Caco-2 (cell line): ENCODE results near the gene TRIM72. TPM values are rescaled to one million over a fixed set of nuclear protein-coding genes. Genes with fewer than 3 reads are reported as not detected.

Experiments
- BruUV-seq: library from RNA; stranded (reverse); fragments of 400-500 nt; replicated peaks from 2 replicates; lab custom pipeline; 2021; lab: Mats Ljungman, UMichigan
- CTCF ChIA-PET: fragments of 300-600 bp; sonication (Branson Sonifier 250); formaldehyde crosslinking; loops from one replicate; lab custom pipeline; 2022; ENCODE audit warnings: antibody characterized with exemption; lab: Charles Lee
- POLR2A ChIA-PET: fragments of 300-600 bp; sonication (Branson Sonifier 250); formaldehyde crosslinking; loops from one replicate; lab custom pipeline; 2022; ENCODE audit warnings: antibody characterized with exemption; lab: Charles Lee
- DNase-seq, 2 experiments: peaks; one replicate each; pipeline versions ENCODE4 v3.0.0 to v3.0.0-alpha.2; 2020 to 2022
- H3K27me3 ChIP-seq: replicated peaks from 2 replicates; pipeline ENCODE4 v1.6.0; 2011; ENCODE audit warnings: low read length; ENCODE audit not compliant: control insufficient read depth, insufficient read depth
- H3K36me3 ChIP-seq: 2 replicates; pipeline ENCODE4 v1.5.1; 2011; ENCODE audit warnings: low read length; ENCODE audit not compliant: control insufficient read depth, insufficient read depth
- H3K4me1 ChIP-seq: fragments of 250-450 bp; sonication (Bioruptor Pico); 2 replicates; pipeline ENCODE4 v1.5.1; 2020; ENCODE audit warnings: mild to moderate bottlenecking
- H3K4me3 ChIP-seq: 2 replicates; pipeline ENCODE4 v1.5.1; 2011; ENCODE audit warnings: low read depth, mild to moderate bottlenecking, control low read depth, low read length
- H3K9me3 ChIP-seq: fragments of 250-450 bp; sonication (Bioruptor Pico); 2 replicates; pipeline ENCODE4 v1.5.1; 2020; ENCODE audit warnings: mild to moderate bottlenecking, moderate library complexity
- H3K27ac Mint-ChIP-seq: one replicate; pipeline ENCODE4 v1.8.0; 2022; ENCODE audit warnings: mixed read lengths; ENCODE audit not compliant: unreplicated experiment
- H3K27me3 Mint-ChIP-seq: one replicate; pipeline ENCODE4 v1.8.0; 2022; ENCODE audit warnings: mixed read lengths; ENCODE audit not compliant: insufficient read depth, unreplicated experiment
- H3K36me3 Mint-ChIP-seq: one replicate; pipeline ENCODE4 v1.8.0; 2022; ENCODE audit warnings: mild to moderate bottlenecking, mixed read lengths; ENCODE audit not compliant: insufficient read depth, unreplicated experiment
- H3K4me1 Mint-ChIP-seq: one replicate; pipeline ENCODE4 v1.8.0; 2022; ENCODE audit warnings: low read depth, mixed read lengths; ENCODE audit not compliant: unreplicated experiment
- H3K4me3 Mint-ChIP-seq: one replicate; pipeline ENCODE4 v1.8.0; 2022; ENCODE audit warnings: mild to moderate bottlenecking, moderate library complexity, mixed read lengths; ENCODE audit not compliant: unreplicated experiment
- H3K9me3 Mint-ChIP-seq: one replicate; pipeline ENCODE4 v1.8.0; 2022; ENCODE audit warnings: mixed read lengths; ENCODE audit not compliant: unreplicated experiment
- CTCF ChIP-seq, 2 experiments: fragments of 200-600 bp in 1 of 2; IDR thresholded peaks; 1 replicate in 1 of 2; 2 replicates in 1 of 2; pipeline versions ENCODE4 v1.5.1 to v1.8.0; 2011 to 2022; ENCODE audit warnings: antibody characterized with exemption in 1 of 2, control low read depth in 1 of 2, inconsistent platforms in 1 of 2, low read depth in 1 of 2, low read length in 1 of 2, mild to moderate bottlenecking in 1 of 2, moderate library complexity in 1 of 2; ENCODE audit not compliant: insufficient read depth in 1 of 2, severe bottlenecking in 1 of 2, unreplicated experiment in 1 of 2
- intact Hi-C: fragments of 100-400 bp; cut with micrococcal nuclease; formaldehyde crosslinking; loops from one replicate; pipeline ENCODE4 v1.10.0; 2022; ENCODE audit not compliant: unreplicated experiment
- total RNA-seq: library from RNA; stranded (reverse); gene quantifications from 2 replicates; pipeline ENCODE4 v1.2.3, GENCODE V29; 2022

TRIM72 gene
- total RNA-seq, 1 experiment from 2014 or later = 0.07 TPM

GRCh38 chr16:31271621-31272190 is 57.8 kb downstream of the TRIM72 start:
- Mint-ChIP-seq H3K4me3 (no peak overlapping the region), H3K4me1 (no peaks in the 10 kb centered on the region), H3K27ac (no peak overlapping the region), H3K27me3 (peaks cover 17% of the 10 kb centered on the region), H3K9me3 (no peaks in the 10 kb centered on the region), H3K36me3 (no peaks in the 10 kb centered on the region)
- ChIA-PET POLR2A (no interaction called here), CTCF (no interaction called here)
- TF ChIP-seq CTCF (IDR thresholded peaks at IDR 0.05; ENCODE audit: insufficient read depth in 1 of 2, low read depth in 1 of 2, low read length in 1 of 2, severe bottlenecking in 1 of 2, unreplicated experiment in 1 of 2) = no peak
- Histone ChIP-seq H3K27me3 (no peaks in the 10 kb centered on the region), H3K4me1 (no peaks in the 10 kb centered on the region), H3K4me3 (no peak overlapping the region), H3K9me3 (no peaks in the 10 kb centered on the region), H3K36me3 (no peaks in the 10 kb centered on the region)
- intact Hi-C loops = no loop called here
- no TSS peak for BruUV-seq
- no peak for DNase-seq

GRCh38 chr16:31273187-31273586 is 59.3 kb downstream of the TRIM72 start:
- POLR2A ChIA-PET = no interaction called here
- no peak for DNase-seq
- intact Hi-C loops = no loop called here
- no peaks in the 10 kb centered on the region for H3K9me3 Mint-ChIP-seq
- peaks cover 21% of the 10 kb centered on the region for H3K27me3 Mint-ChIP-seq
- CTCF ChIA-PET = no interaction called here
- Histone ChIP-seq H3K4me1 (no peaks in the 10 kb centered on the region), H3K27me3 (no peaks in the 10 kb centered on the region), H3K36me3 (no peaks in the 10 kb centered on the region), H3K4me3 (no peak overlapping the region), H3K9me3 (no peaks in the 10 kb centered on the region)
- no TSS peak for BruUV-seq
- TF ChIP-seq CTCF (IDR thresholded peaks at IDR 0.05; ENCODE audit: insufficient read depth in 1 of 2, low read depth in 1 of 2, low read length in 1 of 2, severe bottlenecking in 1 of 2, unreplicated experiment in 1 of 2) = no peak
- H3K27ac Mint-ChIP-seq = no peak overlapping the region
- H3K36me3 Mint-ChIP-seq = no peaks in the 10 kb centered on the region
- H3K4me3 Mint-ChIP-seq = no peak overlapping the region
- H3K4me1 Mint-ChIP-seq = no peaks in the 10 kb centered on the region

GRCh38 chr16:31273676-31274075 is 59.8 kb downstream of the TRIM72 start:
- Mint-ChIP-seq H3K9me3 (no peaks in the 10 kb centered on the region), H3K27ac (no peak overlapping the region), H3K4me1 (no peaks in the 10 kb centered on the region), H3K27me3 (peaks cover 19% of the 10 kb centered on the region), H3K36me3 (no peaks in the 10 kb centered on the region), H3K4me3 (no peak overlapping the region)
- CTCF ChIA-PET = no interaction called here
- BruUV-seq = no TSS peak
- no peak for TF ChIP-seq CTCF (IDR thresholded peaks at IDR 0.05; ENCODE audit: insufficient read depth in 1 of 2, low read depth in 1 of 2, low read length in 1 of 2, severe bottlenecking in 1 of 2, unreplicated experiment in 1 of 2)
- H3K4me3 ChIP-seq = no peak overlapping the region
- intact Hi-C loops = no loop called here
- H3K27me3 ChIP-seq = no peaks in the 10 kb centered on the region
- POLR2A ChIA-PET = no interaction called here
- no peak for DNase-seq
- H3K4me1 ChIP-seq = no peaks in the 10 kb centered on the region
- no peaks in the 10 kb centered on the region for H3K36me3 ChIP-seq
- no peaks in the 10 kb centered on the region for H3K9me3 ChIP-seq
